ENCODE data around the gene SUMO3.

DNA sequence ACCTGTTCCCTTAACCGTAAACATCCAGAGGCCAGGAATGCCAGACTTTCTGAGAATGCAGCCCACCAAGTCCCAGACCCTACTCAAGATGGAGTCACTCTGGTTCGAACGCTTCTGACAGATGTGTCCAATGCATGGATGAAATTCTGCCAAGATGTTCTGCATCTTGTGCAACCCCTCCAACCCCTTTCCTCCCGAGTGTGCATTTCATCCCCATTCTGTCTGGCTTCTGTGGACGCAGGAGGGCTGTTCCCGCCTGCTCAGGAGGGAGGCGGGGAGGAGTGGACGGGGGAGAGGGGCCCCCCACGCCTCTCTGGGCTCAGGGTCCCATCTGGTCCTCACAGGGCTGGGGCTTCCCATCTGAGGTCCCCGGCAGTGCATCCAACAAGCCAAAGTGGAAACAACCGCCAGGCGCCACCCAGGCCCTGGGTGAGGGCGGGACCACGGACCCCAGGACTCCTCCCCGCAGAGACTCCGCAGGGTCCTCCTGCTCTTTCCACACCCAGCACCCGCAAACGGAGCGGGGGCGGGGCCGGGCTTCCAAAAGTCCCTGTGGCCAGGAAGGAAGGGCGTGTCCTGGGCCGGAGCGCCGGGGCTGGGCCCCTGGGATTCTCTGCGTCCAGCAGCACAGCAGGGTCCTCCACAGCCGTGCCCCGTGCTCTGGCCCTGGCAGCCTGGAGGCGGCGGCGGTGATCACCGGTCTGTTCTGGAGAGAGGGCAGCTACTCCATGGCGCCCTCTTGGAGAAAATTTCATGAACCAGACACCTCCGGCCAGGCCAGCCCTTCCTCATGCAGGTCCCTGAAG is 27.8 kb upstream of the SUMO3 start:
- TF ChIP-seq, protein P1, sequence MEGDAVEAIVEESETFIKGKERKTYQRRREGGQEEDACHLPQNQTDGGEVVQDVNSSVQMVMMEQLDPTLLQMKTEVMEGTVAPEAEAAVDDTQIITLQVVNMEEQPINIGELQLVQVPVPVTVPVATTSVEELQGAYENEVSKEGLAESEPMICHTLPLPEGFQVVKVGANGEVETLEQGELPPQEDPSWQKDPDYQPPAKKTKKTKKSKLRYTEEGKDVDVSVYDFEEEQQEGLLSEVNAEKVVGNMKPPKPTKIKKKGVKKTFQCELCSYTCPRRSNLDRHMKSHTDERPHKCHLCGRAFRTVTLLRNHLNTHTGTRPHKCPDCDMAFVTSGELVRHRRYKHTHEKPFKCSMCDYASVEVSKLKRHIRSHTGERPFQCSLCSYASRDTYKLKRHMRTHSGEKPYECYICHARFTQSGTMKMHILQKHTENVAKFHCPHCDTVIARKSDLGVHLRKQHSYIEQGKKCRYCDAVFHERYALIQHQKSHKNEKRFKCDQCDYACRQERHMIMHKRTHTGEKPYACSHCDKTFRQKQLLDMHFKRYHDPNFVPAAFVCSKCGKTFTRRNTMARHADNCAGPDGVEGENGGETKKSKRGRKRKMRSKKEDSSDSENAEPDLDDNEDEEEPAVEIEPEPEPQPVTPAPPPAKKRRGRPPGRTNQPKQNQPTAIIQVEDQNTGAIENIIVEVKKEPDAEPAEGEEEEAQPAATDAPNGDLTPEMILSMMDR (conservative IDR thresholded peaks at IDR 0.05; ENCODE audit: low read length) = peak; percentile 48; the same call in 1 of the 2 replicates
- no peak for TF ChIP-seq EZH2phosphoT487 (IDR thresholded peaks at IDR 0.05; ENCODE audit: borderline replicate concordance, low read depth, low read length)
